HG03196 (cell line): Measurements from ENCODE around the gene PCSK7.
"Not testable (repeated sequence)": the region's sequence is repeated elsewhere in the genome, so short reads cannot be mapped to it uniquely, and the experiment has no call there.

Source experiments
- ATAC-seq: cut with Tn5 transposase; IDR thresholded peaks from one replicate; pipeline ENCODE4 v1.9.1; 2021; ENCODE audit not compliant: unreplicated experiment

PCSK7 gene, protein sequence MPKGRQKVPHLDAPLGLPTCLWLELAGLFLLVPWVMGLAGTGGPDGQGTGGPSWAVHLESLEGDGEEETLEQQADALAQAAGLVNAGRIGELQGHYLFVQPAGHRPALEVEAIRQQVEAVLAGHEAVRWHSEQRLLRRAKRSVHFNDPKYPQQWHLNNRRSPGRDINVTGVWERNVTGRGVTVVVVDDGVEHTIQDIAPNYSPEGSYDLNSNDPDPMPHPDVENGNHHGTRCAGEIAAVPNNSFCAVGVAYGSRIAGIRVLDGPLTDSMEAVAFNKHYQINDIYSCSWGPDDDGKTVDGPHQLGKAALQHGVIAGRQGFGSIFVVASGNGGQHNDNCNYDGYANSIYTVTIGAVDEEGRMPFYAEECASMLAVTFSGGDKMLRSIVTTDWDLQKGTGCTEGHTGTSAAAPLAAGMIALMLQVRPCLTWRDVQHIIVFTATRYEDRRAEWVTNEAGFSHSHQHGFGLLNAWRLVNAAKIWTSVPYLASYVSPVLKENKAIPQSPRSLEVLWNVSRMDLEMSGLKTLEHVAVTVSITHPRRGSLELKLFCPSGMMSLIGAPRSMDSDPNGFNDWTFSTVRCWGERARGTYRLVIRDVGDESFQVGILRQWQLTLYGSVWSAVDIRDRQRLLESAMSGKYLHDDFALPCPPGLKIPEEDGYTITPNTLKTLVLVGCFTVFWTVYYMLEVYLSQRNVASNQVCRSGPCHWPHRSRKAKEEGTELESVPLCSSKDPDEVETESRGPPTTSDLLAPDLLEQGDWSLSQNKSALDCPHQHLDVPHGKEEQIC

DNA sequence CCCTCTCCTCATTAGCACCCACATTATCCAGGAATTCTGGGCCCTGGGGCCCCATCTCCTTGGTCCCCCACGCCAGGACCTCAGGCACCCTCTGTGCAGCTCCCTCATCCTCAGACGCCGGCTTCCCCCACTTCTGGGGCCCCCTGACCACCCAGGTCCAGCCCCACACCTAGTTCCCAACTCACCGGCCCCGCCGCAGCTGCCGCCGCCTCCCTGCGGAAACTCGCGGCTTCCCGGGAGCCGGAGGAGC lies at the start of gene PCSK7:
Gene PCSK7, minus strand, starts transcription at position 232 of the 250 bp plus-strand sequence. CDS start 2,229 bp downstream, outside the sequence.
- ATAC-seq = no peak

DNA sequence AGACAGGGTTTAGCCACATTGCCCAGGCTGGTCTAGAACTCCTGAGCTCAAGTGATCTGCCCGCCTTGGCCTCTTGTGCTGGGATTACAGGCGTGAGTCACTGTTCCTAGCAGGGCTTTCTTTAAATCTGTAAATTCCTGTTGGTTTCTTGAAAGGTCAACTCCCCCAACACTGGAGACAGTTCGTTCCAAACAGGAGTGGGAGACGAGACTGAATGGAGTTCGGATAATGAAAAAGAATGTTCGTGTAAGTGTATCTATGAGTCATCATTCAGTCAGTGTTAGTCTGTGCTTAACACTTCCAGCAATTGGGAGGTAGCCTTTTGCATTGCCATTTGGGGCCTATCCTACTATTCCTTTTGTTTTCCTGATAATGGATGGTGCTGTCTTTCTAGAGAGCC lies 49.3 kb upstream of the PCSK7 start:
- no peak for ATAC-seq

DNA sequence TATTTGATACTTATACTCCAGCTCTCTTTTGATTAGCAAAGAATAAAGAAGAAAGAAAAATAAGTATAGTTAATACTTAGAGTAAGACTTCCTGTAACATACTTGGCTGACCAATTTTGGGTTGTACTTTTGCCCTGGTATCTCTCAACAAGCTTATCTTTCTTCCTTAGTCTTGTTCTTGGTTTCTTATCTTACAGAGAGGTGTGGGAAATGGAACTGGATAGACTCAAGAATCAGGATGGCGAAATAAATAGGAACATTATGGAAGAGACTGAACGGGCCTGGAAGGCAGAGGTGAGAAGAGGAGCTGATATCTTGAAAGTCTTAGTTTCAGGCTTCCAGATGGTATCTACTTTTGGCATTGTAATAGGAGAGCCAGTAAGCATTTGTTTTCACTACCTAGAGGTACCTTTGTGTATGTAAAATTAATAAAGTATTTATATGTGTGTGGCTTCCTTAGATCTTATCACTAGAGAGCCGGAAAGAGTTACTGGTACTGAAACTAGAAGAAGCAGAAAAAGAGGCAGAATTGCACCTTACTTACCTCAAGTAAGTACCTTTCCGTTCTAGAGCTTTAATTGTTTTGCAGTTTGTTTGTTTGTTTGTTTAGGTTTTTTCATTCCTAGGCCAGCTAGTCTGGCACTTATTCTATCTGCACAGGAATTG lies 48.0 kb upstream of the PCSK7 start:
- no peak for ATAC-seq

DNA sequence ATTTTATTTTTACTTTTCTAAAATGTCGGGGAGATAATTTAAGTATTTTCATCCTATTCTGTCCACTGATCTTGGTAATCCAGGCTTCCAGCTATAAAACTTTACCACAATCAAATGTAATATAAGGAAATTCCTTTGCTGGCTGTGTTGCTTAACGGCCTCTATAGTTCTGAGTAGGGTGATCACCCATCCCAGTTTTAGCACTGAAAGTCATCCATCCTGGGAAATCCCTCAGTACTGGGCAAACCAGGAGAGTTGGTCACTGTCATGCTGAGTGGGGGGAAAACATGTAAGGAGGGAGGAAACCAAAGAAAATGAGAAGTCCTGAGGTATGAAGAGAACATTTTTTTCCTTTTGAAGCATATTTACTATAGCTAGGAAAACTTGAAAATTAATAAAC lies 46.5 kb upstream of the PCSK7 start:
- no peak for ATAC-seq

DNA sequence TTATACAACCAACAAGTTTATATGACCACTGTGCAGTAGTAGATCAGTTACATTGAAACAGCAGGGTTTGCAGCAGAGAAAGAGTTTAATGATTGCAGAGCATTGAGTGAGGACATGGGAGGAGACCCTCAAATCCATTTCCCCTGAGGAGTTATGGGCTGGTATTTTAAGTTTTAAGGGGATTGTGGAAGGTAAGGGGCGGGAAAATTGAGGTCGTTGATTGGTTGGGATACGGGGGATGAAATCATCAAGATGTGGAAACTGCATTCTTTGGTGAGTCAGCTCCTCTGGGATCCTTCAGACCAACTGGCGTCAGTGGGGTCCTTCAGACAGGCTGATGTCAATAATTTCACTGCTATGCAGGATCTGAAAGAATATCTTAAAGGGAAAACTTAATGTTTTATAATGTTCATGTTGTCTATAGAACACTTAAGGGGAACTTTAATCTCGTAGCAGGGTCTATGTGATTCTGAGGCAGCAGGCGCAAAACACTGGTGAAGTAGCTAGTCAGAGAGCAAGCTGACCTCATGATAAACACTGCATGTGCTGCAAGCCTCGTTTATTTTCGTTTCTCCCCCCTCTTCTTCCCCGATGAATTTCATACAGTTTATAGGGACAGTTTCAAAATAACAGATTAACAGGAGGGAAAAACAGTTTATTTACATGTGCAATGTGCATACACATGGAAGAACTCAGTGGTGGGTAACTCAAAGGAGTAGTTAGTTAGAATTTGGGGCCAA lies 41.8 kb upstream of the PCSK7 start:
- no peak for ATAC-seq

DNA sequence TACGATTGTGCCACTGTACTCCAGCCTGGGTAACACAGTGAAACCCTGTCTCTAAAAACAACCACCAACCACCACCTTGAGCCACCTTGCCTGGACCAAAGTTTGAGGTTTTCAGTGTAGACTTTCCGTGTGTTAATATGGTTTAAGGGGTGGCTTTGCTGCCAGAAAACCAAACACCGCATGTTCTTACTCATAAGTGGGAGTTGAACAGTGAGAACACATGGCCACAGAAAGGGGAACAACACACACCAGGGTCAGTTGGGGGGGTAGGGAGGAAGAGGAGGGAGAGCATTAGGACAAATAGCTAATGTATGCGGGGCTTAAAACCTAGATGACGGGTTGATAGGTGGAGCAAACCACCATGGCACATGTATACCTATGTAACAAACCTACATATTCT lies 40.3 kb upstream of the PCSK7 start:
- ATAC-seq = not testable (repeated sequence)

DNA sequence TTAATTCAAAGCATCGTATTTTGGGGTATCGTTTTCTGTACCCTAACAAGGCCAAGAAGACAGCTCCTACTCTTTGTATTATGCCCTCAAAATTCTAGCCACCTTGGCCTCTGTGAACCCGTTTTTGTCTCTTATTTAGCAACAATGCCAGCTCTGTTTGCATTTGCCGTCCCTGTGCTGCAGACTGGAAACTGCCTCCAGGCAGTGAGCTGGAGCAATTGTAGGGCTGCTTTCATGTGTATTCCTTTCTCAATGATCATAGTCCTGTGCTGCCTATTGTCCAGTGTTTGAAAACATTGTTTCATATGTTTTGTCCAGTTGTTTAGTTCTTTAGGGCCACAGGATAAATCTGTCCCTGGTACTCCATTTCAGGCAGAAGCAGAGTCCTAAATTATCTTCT lies 39.3 kb upstream of the PCSK7 start:
- no peak for ATAC-seq

DNA sequence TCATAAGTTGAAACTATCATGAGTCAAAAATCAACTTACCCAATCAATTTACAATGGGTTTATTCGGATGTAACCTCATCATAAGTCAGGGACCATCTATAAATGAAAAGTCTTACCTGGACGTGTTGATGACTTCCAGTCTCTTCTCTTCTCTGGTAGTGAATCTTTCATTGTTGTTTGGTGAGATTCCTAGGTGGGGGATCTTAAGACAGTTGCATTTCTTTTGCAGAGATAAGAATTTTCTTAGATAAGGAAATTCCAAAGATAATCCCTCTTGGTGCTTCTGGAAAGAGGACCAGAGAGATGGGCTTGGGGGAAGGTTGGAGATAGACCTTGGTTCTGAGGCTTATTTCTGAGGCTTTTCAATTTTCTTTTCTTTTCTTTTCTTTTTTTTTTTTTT lies 38.0 kb upstream of the PCSK7 start:
- ATAC-seq = no peak

DNA sequence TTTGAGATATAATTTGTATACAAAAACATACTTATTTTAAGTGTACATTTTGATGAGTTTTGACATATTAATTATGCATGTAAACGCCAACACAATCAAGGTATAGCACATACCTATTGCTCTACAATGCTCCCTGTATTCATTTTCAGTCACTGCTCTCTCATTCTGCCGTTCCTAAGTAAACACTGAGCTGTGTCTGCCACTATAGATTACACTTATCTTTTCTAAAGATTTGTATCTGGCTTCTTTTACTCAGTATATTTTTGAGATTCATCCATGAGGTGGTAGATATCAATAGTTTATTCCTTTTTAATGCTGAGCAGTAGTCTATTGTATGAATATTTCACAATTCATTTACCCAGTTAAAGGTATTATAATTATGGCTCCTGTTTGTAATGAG lies 33.9 kb upstream of the PCSK7 start:
- no peak for ATAC-seq

DNA sequence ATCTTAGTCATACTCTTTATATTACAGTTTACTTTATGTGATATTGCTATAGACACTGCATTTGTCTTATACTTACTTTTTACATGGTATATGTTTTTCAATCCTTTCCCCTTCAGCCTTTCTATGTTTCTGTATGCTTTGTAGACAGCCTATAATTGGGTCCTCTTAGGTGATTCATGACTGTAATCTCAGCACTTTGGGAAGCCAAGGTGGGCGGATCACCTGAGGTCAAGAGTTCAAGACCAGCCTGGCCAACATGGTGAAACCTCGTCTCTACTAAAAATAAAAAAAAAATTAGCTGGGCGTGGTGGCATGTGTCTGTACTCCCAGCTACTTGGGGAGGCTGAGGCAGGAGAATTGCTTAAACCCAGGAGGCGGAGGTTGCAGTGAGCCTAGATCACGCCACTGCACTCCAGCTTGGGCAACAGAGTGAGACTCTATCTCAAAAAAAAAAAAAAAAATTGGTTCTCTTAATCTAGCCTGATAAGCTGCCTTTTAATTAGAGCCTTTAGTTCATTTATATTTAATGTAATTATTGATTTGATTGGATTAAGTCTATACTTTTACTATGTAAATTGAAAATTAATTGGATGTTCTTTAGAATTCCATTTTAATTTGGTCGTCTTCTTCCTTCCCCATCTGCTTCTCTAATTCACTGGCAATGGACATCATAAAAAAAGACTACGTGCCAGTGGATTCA lies 32.9 kb upstream of the PCSK7 start:
- not testable (repeated sequence) for ATAC-seq

DNA sequence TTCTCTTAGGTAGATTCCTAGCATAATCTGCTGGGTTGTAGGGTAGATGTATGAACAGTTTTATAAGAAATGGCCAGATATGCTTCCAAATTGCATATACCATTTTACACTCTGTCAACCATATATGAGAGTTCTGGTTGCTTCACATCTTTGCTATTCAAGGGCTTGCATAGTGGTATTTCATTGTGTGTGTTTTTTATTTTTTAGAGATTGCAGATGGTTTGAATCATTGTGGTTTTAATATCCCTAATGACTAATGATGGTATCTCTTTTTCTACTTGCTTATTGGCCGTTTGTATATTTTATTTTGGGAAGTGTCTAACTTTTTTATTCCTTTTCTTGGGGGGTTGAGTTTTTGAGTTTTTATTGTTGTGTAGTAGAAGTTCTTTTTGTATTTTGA lies 27.5 kb upstream of the PCSK7 start:
- no peak for ATAC-seq

DNA sequence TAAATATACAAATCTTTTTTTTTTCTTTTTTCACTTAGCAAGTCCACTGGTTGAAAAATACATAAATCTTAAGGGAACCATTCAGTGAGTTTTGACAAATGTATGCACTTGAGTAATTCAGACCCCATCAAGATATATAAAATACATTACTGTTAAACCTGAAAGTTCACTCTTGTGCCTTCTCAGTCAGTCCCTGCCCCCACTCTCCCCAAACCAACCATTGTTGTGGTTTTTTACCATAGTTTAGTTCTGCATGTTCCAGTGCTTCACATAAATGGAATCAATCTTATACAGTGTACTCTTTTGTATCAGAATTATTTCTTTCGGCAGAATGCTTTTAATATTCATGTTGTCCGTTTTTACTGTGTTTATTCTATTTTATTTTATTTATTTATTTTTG lies 26.7 kb upstream of the PCSK7 start:
- ATAC-seq = no peak

DNA sequence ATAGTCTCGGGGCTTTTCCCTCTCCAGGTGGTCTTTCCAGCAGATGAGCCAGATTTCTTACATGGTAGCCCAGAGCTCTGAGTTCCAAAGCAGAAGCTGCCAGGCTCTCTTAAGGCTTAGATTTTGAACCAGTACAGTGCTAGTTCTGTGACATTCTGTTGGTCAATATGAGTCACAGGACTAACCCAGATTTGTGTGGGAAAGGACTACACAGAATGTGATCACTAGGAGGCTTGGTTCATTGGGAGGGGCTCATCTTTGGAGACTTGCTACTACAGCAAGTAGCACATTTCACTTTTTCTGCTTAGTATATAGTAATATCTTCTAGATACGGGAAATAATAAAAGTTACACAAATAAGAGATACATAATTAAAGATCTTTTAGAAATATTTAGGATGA lies 24.7 kb upstream of the PCSK7 start:
- no peak for ATAC-seq

DNA sequence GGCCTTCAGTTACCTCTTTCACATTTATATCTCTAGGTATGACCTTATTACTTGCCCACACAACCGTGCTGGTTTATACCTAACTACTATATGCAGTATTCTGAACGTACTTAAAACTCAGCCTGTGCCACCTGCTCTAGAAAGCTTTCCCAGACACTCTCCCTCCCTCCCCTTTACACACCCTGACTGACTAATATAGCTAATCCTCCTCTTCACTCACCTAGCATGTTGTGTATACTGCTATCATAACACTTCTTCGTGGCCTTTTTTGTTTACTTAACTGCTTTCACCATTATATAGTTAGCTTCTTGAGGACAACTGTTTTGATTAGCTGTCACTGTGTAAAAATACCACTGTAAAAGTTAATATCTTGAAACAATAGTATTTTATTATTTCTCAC lies 24.1 kb upstream of the PCSK7 start:
- no peak for ATAC-seq

DNA sequence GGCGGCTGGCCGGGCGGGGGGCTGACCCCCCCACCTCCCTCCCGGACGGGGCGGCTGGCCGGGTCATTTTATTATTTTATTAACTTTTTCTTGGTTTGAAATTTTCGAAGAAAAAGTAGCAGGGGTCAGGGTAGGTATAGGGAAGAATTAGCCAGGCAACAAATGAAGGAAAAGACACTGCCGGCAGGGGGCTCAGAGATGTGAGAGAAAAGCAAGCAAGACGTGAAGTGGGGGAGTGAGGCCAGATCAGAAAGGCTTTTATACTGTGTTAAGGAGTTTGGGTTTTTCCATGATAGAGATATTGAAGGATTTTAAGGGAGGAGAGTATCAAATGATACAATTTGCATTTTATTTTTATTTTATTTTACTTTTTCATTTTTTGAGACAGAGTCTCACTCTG lies 19.6 kb upstream of the PCSK7 start:
- ATAC-seq = no peak

DNA sequence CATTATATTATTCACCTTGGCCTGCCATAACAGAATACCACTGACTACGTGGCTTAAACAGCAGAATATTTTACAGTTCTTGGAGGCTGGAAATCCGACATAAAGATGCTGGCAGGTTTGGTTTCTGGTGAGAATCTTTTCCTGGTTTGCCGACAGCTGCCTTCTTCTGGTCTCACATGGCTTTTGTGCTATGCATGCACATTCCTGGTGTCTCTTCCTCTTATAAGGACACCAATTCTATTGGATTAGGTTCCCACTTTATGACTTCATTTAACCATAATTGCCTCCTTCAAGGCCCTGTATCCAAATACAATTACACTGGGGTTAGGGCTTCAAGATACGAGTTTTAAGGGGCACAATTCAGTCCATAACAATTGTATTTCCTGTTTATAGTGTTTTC lies 17.7 kb upstream of the PCSK7 start:
- no peak for ATAC-seq

DNA sequence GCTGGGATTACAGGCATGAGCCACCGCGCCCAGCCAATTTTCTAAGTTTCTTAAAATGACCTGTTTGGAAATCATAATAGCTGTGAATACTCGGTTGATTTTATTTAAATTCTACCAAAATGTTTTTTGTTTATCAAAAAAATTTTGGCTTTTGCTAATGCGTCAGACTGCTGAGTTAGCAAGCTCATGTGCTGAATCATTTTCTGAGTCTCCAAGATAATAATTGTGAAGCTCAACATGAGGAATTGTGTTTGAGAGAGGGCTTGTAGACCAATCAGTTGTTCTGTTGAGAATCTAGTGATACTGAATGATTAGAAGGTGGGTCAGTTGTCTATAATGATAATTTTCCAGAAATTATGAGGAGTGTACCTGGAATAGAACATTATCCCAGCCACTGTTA lies 16.5 kb upstream of the PCSK7 start:
- ATAC-seq = no peak

DNA sequence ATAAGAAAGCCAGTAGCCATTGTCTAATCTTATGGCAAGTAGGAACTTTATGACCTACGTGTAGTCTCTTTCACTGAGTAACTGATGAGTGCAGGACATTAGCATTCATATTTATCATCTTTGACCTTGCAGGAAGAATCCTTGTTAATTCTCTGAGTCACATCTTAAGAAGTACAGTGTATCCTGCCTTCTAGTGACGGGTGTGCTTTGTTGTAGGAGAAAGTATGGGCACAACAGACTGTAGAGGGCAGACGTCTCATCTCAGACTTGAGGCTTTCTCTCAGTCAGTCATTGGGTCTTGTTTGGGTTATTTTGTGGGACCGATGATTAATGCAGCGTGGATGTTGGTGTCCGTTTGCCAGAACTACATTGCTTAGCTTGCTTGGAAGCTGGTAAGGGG lies 7.4 kb upstream of the PCSK7 start:
- ATAC-seq = no peak

DNA sequence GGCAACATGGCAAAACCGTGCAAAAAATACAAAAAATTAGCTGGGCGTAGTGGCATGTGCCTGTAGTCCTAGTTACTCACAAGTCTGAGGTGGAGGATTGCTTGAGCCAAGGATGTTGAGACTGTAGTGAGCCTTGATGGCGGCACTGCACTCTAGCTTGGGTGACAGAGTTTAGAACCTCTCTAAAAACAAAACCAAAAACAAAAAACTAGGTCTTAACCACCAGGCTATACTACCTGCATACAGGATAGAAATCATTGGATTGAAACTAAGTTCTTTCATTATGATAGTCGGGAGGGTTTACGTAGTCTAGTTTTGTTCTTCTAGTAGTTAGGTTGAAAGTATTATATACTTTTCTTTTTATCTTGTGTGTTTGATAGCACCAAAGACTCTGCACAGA lies 6.3 kb upstream of the PCSK7 start:
- no peak for ATAC-seq

DNA sequence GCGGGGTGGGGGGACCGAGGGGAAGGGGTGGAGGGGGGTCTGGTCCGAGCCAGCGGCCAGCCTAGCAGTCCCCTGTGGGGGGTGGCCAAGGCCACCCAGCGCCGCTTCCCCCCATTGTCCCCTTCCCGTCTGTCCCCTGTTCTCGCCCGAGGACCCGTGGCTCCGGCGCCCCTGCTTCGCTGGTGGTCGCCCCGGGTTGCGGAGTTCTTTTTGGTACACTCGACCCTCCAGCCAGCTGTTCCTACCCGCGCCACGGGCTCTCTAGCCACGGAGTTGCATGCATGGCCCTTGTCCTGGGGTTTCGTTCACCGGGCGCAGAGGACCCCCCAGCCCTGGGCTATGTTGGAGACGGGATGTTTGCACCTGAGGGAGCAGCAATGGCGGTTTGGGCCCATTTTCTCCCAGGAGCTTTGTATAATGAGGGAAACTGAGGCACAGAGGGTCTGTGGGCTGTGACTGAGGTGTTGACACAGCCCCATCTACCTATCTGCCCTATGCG lies 1.1 kb upstream of the PCSK7 start:
- no peak for ATAC-seq
